Measurements from ENCODE around the gene JUND. TPM values are rescaled to one million over a fixed set of nuclear protein-coding genes. Genes with fewer than 3 reads are reported as not detected.

Gene JUND
- total and polyA plus RNA-seq, 2 of the 4 experiments (the other 2 are of a cell fraction): 14.2 to 77.2 TPM

DNA sequence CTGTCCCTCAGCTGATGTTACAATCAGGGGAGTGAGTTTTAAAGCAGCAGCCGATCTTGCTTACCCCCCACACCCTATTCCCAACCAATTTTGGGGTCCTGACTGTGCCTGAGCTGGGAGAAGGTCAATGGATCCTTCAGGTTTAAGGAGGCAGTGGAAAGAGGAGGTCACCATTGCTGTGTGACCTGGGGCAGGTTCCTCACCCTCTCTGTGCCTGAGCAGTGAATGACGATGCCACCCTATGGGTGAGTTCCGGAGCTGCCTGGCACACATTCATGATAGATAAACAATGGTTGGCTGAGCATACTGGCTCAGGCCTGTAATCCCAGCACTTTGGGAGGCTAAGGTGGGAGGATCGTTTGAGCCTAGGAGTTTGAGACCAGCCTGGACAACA, 20.3 kb upstream of the JUND start:
- no peaks in the 10 kb centered on the region for H3K27me3 ChIP-seq (ENCODE audit: control insufficient read depth, insufficient read depth, low read length)
- H3K27ac ChIP-seq (ENCODE audit: insufficient read depth, low read length): no peak overlapping the region
- peak overlapping the region; percentile 52; the same call in 1 of the 2 replicates for H2BK120ac ChIP-seq (ENCODE audit: low read depth, low read length)
- H3K9me3 ChIP-seq (ENCODE audit: control insufficient read depth, insufficient read depth, low read length): no peaks in the 10 kb centered on the region
- H2AFZ ChIP-seq (replicated peaks; ENCODE audit: low read length, poor library complexity): peak overlapping the region; percentile 41
- peak overlapping the region; percentile 81 for H2AK9ac ChIP-seq (replicated peaks; ENCODE audit: low read depth, low read length, poor library complexity)
- H3K9me1 ChIP-seq (ENCODE audit: insufficient read depth, low read length): peaks cover 20% of the 10 kb centered on the region; the same call in 1 of the 2 replicates
- DNase-seq (no peak), ATAC-seq (ENCODE audit: low read depth) (no peak)
- TF ChIP-seq RAD21 (IDR thresholded peaks at IDR 0.05; ENCODE audit: low read length): no peak
- no peak for TF ChIP-seq RFX5 (IDR thresholded peaks at IDR 0.05; ENCODE audit: low read depth, low read length)
- no peak for TF ChIP-seq BHLHE40 (IDR thresholded peaks at IDR 0.05; ENCODE audit: low read depth, low read length)
- TF ChIP-seq, protein P1, sequence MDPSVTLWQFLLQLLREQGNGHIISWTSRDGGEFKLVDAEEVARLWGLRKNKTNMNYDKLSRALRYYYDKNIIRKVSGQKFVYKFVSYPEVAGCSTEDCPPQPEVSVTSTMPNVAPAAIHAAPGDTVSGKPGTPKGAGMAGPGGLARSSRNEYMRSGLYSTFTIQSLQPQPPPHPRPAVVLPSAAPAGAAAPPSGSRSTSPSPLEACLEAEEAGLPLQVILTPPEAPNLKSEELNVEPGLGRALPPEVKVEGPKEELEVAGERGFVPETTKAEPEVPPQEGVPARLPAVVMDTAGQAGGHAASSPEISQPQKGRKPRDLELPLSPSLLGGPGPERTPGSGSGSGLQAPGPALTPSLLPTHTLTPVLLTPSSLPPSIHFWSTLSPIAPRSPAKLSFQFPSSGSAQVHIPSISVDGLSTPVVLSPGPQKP (IDR thresholded peaks at IDR 0.05; ENCODE audit: borderline replicate concordance, low read depth, low read length): no peak
- TF ChIP-seq, protein P2, sequence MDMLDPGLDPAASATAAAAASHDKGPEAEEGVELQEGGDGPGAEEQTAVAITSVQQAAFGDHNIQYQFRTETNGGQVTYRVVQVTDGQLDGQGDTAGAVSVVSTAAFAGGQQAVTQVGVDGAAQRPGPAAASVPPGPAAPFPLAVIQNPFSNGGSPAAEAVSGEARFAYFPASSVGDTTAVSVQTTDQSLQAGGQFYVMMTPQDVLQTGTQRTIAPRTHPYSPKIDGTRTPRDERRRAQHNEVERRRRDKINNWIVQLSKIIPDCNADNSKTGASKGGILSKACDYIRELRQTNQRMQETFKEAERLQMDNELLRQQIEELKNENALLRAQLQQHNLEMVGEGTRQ (IDR thresholded peaks at IDR 0.05; ENCODE audit: low read depth, low read length): no peak
- no peak for TF ChIP-seq RCOR1 (IDR thresholded peaks at IDR 0.05; ENCODE audit: insufficient replicate concordance, low read length)
- TF ChIP-seq MAZ (IDR thresholded peaks at IDR 0.05; ENCODE audit: borderline replicate concordance, low read depth, low read length): no peak
- TF ChIP-seq SMC3 (IDR thresholded peaks at IDR 0.05; ENCODE audit: low read depth, low read length): no peak
- no peak for TF ChIP-seq POLR2A (IDR thresholded peaks at IDR 0.05; ENCODE audit: low read depth, low read length)
- TF ChIP-seq FOS (IDR thresholded peaks at IDR 0.05; ENCODE audit: low read depth, low read length): no peak
- TF ChIP-seq CHD1 (IDR thresholded peaks at IDR 0.05; ENCODE audit: low read depth, low read length): no peak
- TF ChIP-seq NFE2L2 (IDR thresholded peaks at IDR 0.05; ENCODE audit: low read depth, low read length): no peak
- TF ChIP-seq MAFK (IDR thresholded peaks at IDR 0.05; ENCODE audit: low read depth, low read length): no peak
- TF ChIP-seq CEBPB (IDR thresholded peaks at IDR 0.05; ENCODE audit: low read depth, low read length): no peak
- TF ChIP-seq, protein P3, sequence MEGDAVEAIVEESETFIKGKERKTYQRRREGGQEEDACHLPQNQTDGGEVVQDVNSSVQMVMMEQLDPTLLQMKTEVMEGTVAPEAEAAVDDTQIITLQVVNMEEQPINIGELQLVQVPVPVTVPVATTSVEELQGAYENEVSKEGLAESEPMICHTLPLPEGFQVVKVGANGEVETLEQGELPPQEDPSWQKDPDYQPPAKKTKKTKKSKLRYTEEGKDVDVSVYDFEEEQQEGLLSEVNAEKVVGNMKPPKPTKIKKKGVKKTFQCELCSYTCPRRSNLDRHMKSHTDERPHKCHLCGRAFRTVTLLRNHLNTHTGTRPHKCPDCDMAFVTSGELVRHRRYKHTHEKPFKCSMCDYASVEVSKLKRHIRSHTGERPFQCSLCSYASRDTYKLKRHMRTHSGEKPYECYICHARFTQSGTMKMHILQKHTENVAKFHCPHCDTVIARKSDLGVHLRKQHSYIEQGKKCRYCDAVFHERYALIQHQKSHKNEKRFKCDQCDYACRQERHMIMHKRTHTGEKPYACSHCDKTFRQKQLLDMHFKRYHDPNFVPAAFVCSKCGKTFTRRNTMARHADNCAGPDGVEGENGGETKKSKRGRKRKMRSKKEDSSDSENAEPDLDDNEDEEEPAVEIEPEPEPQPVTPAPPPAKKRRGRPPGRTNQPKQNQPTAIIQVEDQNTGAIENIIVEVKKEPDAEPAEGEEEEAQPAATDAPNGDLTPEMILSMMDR (conservative IDR thresholded peaks at IDR 0.05; ENCODE audit: low read depth, low read length): no peak
- no peak for TF ChIP-seq MXI1 (IDR thresholded peaks at IDR 0.05; ENCODE audit: borderline replicate concordance, low read depth, low read length)
- no peak overlapping the region for H3K9ac ChIP-seq (ENCODE audit: low read depth, low read length)
- no peak overlapping the region for H3K4me3 ChIP-seq (ENCODE audit: insufficient read depth, low read depth, low read length)
- H4K8ac ChIP-seq (ENCODE audit: low read depth in 2 of 2, low read length in 2 of 2): peak overlapping the region in 1 of 2 experiments; percentile 89; a peak in 2 of 4 replicates
- peak overlapping the region; percentile 21 for H2BK20ac ChIP-seq (ENCODE audit: low read depth, low read length)
- H2AK5ac ChIP-seq (ENCODE audit: low read depth, low read length): peak overlapping the region; percentile 97
- peak overlapping the region; percentile 63; the same call in 1 of the 2 replicates for H4K91ac ChIP-seq (ENCODE audit: insufficient read depth, low read depth, low read length)
- CTCF ChIA-PET: interaction anchor here (1.3 kb wide), 1 partner anchor 21 kb away, joined by 5 read pairs; no protein-coding TSS in a partner anchor
- in situ Hi-C loops (cut with MboI; ENCODE audit: low sequenced_read_pairs): no loop called here
- no peak overlapping the region for H4K5ac ChIP-seq (ENCODE audit: low read depth, low read length)
- peak overlapping the region; percentile 79 for H3K4ac ChIP-seq (ENCODE audit: low read depth, low read length)
- no peaks in the 10 kb centered on the region for H4K20me1 ChIP-seq (ENCODE audit: insufficient read depth, low read length)
- H3K79me1 ChIP-seq (ENCODE audit: low read depth in 1 of 2, low read length in 2 of 2): peaks cover 0 to 25% of the 10 kb centered on the region in 2 experiments; a peak in 2 of 4 replicates
- no peak overlapping the region for H3K18ac ChIP-seq (ENCODE audit: low read depth, low read length)
- 86% methylated on average over 2 of the region's 4 CpGs; no CpG with 5 or more reads in 1 of the 2 experiments for WGBS, 2 experiments (ENCODE audit: extremely low coverage in 2 of 2, insufficient read length in 1 of 2)
- H3K4me1 ChIP-seq (ENCODE audit: control insufficient read depth, insufficient read depth, low read length): peaks cover 27% of the 10 kb centered on the region
- intact Hi-C loops (cut with micrococcal nuclease): no loop called here
- H2BK5ac ChIP-seq (ENCODE audit: low read depth, low read length, poor library complexity, severe bottlenecking): peak overlapping the region; percentile 12
- H3K56ac ChIP-seq (ENCODE audit: extremely low read depth, insufficient read depth, low read length): no peak overlapping the region
- H3K14ac ChIP-seq (replicated peaks; ENCODE audit: low read depth, low read length): 0 out of 2 replicates have a peak overlapping the region, but pooled peaks have one; percentile 3
- BruUV-seq (replicated peaks): no TSS peak
- H2BK15ac ChIP-seq (ENCODE audit: low read depth, low read length): peak overlapping the region; percentile 95
- H3K4me2 ChIP-seq (ENCODE audit: low read depth, low read length): no peak overlapping the region
- POLR2A ChIA-PET (ENCODE audit: unreplicated experiment): no interaction called here
- dilution Hi-C loops (cut with HindIII; ENCODE audit: low sequenced_read_pairs, unreplicated experiment): no loop called here
- no peak overlapping the region for H3K23ac ChIP-seq (ENCODE audit: low read depth, low read length)
- H3K36me3 ChIP-seq (ENCODE audit: control insufficient read depth, insufficient read depth, low read length): no peaks in the 10 kb centered on the region; the same call in 1 of the 2 replicates
